Middle frontal gyrus (tissue), 1 donor: ENCODE measurements around the gene MTNR1A.

Experiments used
- DNase-seq: peaks from one replicate; pipeline ENCODE4 v3.0.0-alpha.2; 2015; ENCODE audit warnings: low spot score; ENCODE audit errors: extremely low spot score

The MTNR1A gene

DNA sequence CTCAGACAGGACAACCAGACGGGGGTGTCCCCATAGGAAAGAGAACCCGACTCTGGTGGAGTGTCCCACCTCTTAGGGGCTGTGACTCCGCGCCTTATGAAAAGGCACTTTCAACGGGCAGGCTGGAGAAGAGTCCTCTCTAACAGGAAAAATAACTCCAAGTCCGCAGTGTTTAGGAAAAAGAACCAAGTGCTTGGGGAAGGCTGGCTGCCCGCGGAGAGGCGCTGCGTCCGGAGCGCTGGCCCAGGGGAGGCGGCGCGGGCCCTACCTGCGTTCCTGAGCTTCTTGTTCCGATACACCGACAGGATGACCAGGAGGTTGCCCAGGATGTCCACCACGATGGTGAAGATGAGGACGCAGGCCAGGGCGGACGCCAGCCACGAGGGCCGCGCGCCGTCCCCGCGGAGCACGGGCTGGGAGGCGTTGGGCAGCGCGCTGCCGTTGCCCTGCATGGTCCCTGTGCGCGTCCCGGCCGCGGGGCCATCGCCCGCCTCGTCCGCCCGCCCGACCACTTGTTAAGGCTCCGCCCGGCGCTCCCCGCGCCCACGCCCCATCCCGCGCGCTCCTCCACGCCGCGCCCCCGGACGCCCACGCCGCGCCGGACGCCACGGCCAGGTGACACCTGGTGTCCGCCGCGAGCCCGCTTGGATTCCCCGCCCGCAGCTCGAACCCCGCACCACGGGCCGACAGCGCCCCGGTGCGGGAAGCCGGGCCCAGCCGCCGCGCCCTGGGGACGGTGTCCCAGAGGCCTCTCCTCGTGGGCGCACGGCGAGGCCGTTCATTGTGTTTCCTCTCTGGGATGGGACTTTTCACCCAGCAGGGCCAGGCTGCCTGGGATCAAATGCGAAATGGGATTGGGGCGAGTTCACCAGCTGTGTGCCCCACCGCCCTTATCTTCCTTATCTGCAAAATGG is at the start of gene MTNR1A:
MTNR1A (minus strand) TSS at position 654 of the 914 bp plus-strand sequence; CDS start at position 452, 202 bp downstream.
- DNase-seq = no peak

DNA sequence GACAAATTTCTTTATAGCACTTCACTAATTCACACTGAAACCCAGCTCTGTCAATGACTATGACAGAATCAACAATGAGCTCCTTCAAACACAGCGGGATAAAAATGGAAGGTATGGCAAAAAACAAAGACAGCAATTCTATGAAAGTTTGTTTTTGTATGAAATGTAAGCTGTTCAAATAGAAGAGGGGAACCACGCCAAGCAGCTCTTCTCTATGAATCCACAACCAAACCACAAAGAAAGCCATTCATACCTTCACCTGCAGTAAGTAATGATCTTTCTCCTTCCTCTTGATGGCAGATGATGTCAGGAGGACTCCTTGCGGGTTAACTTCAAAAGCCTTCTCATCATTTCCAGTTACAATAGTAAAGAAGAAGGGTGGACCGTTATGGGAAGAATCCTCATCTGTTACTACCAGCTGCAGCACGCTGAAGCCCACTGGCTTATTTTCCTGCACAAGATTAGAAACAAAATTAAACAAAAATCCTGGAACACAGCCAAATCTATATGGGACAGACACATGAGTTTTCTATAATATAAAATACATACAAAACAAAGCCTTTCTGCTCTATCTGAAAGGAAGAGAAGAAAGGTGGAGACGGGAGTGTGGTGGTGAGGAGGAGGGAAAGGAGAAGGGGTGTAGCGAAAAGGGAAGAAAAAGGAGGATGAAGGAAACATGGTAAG is 48.9 kb upstream of the MTNR1A start:
- DNase-seq = no peak

DNA sequence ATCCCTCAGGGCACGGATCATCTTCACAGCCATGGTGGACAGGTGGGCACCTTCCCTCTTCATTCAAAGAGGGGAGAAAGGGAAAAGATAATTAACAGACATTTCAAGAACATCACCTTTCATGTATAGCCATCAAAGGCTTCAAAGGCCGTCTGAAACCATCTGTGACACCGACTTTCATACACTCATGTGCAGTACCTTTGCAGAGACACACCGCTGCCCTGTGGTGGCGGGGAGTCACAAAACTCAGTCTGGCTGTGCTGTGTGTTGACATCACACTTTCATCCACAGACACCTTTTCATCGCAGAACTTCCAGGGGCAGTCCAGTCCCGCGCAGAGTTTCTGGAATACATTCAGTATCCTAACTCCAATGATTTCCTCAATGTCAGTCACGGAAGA is 47.6 kb upstream of the MTNR1A start:
- no peak for DNase-seq

DNA sequence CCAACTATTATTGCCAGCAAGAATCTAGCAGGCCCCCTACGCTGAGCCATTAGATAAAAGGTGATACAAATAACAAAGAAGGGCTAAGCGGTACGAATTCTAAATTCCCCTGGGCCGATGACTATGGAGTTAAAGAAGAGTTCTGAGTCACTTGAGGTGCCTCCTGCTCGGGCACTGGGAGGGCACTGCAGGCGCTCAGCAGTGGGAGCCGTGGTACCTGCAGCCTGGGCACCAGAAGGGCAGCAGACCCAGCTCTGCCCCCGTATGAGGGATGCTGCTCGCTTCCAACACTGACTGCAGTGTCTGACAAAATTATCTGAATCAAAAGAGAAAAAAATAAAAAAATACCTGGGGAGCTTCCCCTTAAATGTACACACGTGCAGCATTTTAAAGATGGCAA is 44.1 kb upstream of the MTNR1A start:
- DNase-seq = no peak

DNA sequence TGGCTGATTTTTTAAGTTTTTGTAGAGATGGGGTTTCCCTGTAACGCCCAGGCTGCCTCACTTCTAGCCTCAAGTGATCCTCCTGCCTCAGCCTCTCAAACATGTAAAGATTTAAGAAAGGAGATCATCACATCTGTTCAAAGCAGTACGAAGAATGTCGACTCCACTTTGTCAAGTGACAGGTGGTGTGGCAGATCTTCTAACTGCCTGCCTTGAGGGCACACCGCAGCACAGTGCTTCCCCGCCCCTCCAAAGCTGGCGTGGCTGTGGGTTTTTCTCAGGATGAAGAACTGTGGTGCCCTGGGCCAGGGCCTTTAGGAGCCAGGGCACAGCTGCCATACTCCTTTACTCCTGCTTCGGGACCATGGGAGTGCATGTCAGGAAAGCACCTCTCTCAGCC is 43.3 kb upstream of the MTNR1A start:
- DNase-seq = no peak

DNA sequence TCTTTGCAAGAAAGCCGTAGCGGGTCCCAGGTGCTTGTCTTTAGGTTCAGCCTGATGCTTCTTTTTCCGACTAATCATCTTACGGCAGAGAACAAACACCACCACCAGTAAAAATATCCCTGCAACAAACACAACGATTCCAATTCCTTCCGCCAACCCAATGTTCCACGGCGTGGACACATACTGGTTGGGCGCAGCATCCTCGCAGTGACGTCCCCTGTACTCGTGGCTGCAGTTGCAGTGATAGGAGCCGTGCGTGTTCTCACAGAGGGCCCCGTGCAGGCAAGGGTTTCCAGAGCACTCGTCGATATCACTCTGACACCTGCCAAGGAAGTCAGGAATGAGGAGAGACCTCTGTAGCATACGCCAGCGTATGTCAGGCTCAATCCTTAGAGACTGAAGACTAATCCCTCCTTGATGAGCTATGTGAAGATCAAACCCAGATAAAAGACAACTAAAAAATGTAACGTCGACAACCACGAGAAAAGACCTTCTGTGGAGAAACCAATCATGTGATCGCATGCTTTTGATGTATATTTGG is 41.6 kb upstream of the MTNR1A start:
- no peak for DNase-seq

DNA sequence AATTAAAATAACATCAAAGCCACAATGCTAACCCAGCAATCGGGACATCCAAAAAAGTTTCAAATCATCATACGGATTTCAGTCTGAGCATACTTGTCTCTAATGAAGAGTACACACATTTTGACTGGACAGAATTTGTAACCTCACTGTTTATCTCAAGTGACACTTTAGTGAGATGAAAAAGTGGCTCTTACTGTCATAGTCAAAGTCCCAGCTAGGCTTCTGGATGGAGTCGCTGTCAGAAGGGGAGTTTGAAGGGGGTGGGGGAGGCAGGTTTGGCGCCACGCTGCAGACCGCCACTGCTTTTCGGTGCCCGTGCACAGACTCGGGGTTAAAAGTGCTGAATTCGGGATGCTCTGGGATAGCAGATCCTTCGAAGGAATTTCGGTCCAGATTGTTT is 41.0 kb upstream of the MTNR1A start:
- DNase-seq = no peak

DNA sequence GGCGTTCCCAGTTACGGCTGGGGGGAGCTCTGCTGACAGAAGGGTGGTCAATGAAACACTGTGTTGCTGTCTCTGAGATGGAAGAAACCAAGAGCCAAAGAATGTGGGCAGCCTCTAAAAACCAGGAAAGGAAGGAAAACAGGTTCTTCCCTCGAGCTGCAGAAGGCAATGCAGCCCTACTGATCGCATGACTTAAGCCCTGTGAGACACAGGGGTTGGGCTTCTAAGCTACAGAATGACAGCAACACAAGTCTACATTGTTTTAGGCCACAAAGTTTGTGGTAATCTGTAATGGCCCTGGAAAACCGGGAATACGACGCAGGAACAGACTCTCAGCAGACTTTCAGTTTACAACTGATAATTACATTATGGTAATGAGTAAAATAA is 38.2 kb upstream of the MTNR1A start:
- no peak for DNase-seq

DNA sequence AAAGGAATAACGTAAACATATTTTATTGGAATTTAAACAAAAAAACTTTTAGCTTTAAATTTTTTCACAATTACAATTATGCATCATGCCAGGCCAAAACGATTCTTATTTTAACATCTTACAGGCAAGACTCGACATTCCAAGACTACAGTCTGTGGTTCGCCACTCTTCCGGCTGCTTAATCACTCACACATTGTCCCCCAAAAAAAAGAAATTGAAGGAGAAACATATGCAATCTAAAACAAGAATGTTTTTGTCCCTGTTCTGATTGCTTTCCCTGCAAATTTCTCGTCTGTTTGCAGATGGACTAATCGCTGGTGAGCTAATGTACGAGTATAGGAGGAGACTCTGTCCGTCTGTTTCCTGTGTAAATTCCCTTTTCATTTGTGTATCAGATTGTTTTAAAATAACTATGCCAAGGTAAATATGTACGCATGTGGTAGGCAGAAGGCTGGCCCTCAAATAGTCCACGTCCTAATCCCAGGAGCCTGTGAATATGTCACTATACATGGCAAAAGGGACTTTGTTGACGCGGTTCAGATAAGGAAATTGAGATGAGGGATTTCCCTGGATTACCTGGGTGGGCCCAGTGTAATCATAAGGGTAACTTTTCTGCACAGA is 37.7 kb upstream of the MTNR1A start:
- no peak for DNase-seq

DNA sequence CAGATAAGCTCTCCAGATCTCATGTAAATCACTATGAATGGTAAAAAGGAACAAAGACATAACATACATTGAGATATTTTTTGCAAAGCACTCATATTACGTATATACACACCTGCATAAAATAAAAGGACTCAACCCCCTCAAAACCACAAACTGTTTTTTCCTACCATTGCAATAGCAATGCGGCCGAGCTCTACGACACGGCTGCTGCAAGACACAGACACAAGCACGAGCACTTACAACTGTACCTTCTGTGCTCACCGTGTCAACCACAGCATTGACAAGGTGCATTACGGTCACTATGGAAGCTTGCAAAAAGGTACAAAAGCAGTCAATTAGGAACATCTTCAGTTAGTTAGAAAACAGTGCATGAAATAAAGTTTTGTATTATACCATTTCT is 37.1 kb upstream of the MTNR1A start:
- DNase-seq = no peak

DNA sequence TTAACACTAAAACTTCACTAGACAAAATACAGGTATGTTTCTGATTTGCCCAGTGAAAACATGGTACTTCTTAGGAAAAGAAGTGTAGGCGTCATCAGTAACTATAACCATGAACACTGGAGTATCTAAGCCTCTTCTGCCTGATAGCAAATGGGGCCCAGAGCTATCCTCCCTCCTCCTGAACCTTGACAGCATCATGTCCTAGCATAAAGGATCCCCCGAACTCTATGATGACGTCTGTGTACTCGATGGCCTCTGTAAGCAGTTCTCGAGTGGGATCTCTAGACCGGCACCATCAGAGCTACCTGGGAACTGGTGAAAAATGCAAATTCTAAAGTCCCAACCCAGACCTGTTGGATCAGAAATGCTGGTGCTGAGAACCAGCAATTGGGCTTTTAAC is 36.3 kb upstream of the MTNR1A start:
- no peak for DNase-seq

DNA sequence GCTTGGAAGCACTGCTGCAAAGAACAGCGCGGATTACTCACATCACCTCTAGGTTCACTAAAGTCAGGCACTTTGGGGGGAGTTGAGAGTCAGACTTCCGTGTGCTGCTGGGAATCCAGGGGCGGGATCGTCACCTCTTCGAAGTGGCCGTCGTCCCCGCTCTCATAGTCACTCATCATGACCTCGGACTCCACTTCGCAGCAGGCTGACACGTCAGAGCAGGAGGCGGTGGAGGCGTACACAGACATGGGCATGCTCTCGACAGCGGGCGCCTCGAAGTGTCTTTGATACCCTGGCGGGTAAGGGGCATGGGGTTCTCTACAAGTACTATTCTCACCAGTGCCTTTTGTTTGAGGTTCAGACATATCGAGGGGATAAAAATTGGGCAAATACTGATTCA is 33.1 kb upstream of the MTNR1A start:
- no peak for DNase-seq

DNA sequence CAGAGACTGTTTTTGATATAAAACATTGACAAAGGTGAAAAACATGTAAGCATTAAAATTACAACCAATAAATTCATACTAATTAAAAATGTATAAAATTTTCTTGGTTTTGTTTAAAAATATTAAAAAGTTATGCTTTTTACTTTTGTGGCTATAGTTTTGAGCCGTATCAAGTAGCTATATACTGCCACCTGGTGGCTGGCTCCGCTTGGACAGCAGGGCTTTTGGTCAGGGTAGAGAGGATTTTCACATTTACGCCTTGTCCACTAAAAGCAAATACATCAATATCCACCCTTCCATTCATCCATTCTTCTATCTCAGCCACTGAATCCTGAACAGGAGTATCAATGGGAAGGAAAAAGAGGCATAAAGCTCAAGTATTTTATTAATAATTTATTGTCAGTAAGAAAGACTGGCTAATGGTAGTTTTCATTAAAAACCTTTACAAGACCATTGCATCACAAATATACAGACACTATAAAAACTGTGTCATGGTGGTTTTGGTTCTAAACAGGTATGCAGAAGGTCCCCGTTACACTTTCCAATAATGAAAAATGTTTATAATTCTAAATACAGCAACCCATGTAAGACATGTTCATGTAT is 32.1 kb upstream of the MTNR1A start:
- no peak for DNase-seq

DNA sequence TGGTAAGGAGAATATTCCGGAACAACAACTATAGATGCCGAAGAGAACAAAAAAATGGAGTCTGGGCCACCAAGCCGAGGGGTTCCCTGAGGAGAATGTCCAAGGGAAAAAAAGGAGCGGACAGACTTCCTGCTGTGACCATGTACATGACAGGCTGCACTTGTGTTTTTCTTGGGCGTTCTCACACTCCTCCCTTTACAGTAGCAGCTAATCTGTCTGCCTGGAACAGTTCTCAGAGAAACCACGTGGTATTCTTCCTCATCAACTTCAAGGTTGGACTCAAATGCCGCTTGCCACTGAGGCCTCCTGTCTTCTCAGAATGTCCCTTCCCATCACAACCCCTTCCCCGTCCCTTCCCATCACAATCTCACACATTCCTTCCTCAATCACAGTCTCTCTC is 30.8 kb upstream of the MTNR1A start:
- DNase-seq = no peak

DNA sequence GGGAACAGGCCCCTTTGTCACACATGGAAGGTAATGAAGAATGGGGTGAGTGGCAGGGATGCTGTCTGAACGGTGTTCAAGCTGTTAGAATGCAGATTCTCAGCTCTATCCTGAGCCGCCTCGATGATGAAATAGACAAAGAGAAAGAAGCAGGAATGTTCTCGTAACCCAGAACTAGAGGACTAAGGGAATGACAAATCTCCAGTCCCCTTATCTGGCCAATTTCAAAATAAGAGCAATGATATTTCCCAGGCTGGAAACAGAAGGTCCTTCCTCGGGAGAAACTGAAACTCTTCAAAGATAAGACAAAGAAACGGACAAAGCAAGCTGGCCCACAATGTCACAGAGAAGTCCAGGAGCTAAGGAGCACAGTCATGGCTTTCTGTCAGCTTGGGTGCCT is 29.5 kb upstream of the MTNR1A start:
- no peak for DNase-seq

DNA sequence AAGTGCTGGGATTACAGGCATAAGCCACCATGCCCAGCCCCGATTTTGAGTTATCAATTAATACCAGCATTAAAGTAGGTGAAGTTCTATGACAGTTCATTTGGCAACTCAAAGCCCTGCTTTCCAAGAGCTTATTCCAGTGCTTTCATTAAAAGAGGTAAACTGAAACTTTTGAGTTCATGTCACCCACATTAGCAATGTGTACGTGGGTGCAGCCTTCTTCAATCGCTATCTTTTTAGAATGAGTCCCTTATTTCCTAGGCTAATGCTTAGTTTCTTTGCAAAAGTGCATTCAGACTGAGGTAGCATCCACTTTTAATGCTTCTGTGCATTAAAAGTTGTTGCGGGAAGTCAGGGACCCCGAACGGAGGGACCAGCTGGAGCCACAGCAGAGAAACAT is 26.1 kb upstream of the MTNR1A start:
- no peak for DNase-seq

DNA sequence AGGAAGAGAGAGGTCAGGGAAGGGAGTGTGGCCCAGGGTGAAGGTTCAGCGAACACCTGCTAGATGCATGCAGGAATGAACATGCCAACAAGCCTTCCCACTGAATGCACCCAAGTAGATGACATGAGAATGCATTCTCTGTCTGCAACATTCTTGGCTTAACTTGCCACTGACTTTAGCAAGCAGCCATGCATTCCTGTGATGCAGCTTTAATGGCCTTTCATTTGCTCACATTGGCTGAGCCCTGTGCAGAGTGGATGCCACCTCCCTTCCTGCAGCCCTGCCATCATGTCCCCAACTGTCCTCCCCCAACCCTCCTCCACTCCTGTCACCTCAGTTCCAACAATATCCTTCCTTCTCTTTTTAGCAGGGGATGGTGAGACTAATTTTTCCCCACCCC is 25.3 kb upstream of the MTNR1A start:
- no peak for DNase-seq

DNA sequence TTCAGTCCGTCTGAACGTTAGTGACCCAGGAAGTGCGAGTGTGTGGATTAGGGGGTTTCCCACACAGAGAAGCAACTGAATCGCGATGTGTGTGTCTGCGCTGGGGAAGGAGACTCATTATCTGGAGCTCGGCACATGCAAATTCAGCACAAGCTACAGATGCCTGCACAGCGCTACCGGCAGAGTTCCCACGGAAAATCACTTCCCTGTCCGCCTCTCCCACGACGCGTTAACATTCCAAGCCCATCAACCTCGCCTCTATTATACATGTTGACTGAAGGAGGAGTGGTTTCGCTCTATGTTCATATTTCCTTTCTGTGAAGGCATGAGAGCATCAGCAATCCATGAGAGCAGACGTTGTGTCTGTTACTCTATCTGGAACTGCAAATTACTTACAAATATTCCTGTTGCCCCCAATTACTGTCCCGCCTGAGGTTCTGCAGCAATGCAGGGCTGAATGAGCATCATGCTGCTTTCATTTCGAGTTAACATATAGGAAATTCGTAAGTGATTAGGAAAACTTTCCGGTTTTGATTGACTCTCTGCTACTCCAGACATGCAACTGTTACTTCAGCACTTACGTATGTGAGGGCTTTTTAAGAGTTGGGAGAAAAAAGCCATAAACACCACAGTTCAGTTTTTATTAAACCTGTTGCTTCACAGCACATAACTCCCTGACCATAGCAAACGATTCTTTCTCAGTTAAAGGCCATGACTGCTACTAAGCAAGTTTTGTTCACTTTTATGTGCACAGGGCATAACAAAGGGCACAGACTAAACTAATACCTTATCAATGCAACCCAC is 15.0 kb upstream of the MTNR1A start:
- DNase-seq = no peak

DNA sequence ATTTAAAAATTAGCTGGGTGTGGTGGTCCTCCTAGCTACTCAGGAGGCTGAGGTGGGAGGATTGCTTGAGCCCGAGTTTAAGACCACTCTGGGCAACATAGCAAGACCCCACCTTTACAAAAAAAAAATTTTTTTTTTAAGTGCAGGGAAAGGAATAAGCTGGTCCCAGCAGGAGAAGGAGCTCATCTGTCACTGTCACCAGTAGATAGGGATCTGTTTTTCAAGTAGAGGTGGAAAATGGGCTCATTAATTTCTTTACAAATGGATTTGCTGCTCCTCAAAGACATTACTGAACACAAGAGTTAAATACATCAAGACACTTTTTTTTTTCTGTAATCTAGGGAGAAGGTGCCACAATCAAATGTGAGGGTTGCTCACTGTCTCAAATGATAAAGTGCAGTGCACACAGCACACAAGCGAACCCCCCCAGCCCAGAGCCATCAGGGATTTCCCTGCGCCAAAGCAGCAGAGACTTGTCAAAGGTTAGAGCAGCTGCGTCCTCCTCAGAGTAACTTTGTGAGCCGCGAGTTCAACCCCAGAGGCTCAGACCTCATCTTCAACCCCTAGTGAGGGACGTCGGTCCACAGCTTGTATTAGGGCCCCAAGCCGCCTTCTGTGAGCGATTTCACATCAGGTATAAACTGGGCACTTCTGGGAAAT is 14.3 kb upstream of the MTNR1A start:
- DNase-seq = no peak

DNA sequence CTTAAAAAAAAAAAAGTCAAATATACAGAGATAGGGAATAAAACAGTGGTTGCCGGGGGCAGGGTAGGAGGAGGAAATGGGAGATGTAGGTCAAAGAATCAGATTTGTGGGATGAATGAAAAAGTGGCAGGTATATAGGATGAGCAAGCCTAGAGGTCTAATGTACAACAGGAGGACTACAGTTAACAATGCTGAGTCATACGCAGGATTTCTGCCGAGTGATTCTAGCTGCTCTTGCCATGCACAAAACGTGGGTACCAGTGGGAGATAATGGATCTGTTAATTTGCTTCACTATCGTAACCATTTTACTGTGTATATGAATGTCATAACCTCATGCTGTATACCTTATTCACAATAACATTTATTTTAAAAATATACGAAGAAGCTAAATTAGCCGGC is 10.7 kb upstream of the MTNR1A start:
- DNase-seq = no peak
